GM12874 (cell line): ENCODE data around the gene CCDC85C.

Experiments used
- TF ChIP-seq, protein P1 (sequence below): IDR thresholded peaks from 2 replicates; pipeline ENCODE4 v1.5.1; 2011; ENCODE audit warnings: low read depth, mild to moderate bottlenecking, control low read depth, low read length, moderate library complexity; ENCODE audit not compliant: insufficient read depth

The CCDC85C gene

GRCh38 chr14:99551034-99551922, 52.7 kb downstream of the CCDC85C start:
- TF ChIP-seq, protein P1, sequence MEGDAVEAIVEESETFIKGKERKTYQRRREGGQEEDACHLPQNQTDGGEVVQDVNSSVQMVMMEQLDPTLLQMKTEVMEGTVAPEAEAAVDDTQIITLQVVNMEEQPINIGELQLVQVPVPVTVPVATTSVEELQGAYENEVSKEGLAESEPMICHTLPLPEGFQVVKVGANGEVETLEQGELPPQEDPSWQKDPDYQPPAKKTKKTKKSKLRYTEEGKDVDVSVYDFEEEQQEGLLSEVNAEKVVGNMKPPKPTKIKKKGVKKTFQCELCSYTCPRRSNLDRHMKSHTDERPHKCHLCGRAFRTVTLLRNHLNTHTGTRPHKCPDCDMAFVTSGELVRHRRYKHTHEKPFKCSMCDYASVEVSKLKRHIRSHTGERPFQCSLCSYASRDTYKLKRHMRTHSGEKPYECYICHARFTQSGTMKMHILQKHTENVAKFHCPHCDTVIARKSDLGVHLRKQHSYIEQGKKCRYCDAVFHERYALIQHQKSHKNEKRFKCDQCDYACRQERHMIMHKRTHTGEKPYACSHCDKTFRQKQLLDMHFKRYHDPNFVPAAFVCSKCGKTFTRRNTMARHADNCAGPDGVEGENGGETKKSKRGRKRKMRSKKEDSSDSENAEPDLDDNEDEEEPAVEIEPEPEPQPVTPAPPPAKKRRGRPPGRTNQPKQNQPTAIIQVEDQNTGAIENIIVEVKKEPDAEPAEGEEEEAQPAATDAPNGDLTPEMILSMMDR, result no peak

GRCh38 chr14:99550387-99550992, 53.5 kb downstream of the CCDC85C start:
- TF ChIP-seq, protein P1, result no peak

- TF ChIP-seq, protein P1, result no peak
Measured at GRCh38 chr14:99549684-99550083, 54.3 kb downstream of the CCDC85C start.

DNA sequence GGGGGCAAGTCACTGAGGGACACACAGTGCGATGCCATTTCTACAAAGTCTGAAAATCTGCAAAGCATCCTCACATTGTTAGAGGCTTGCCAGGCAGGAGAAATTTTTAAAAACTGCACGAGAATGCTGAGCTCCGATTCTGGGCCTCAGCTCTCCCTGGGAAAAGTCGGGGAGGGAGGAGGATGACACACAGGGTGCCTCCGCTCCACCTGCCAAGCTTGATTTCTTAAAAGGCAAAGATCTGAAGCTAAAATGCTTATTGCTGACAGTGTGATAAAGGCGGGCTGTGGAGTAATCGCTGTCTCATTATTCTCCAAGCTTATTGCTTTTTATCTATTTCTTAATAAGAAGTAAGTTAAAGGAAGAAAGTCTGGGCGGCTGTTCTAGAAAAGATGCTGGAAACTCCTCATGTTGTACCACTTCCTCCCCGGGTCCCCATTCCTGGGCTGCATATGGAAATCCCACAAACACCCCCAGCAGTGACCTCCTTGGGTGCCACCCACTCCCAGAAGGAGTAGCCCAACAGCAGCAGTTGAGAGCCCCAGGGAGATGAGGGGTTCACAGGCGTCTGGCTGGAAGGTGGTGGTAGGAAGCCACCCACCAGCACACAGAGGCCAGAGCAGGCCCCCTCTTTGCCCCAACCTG, 55.0 kb downstream of the CCDC85C start:
- TF ChIP-seq, protein P1, result no peak

GRCh38 chr14:99548255-99548654, 55.8 kb downstream of the CCDC85C start:
- TF ChIP-seq, protein P1, result no peak

GRCh38 chr14:99546234-99546879, 57.6 kb downstream of the CCDC85C start:
- TF ChIP-seq, protein P1, result no peak

GRCh38 chr14:99545586-99545985, 58.4 kb downstream of the CCDC85C start:
- TF ChIP-seq, protein P1, result no peak
